Panc1 (cell line): Measurements from ENCODE around the gene POLG2. TPM values are rescaled to one million over a fixed set of nuclear protein-coding genes. Genes with fewer than 3 reads are reported as not detected.
"Not testable (repeated sequence)": the region's sequence is repeated elsewhere in the genome, so short reads cannot be mapped to it uniquely, and the experiment has no call there.

Experiments
- ATAC-seq: fragments of 200-7000 bp; cut with Tn5 transposase; 2 replicates; pipeline ENCODE4 v1.9.1; 2020; ENCODE audit warnings: mild to moderate bottlenecking, moderate library complexity
- BruUV-seq: library from RNA; stranded (reverse); fragments of 400-500 nt; replicated peaks from 2 replicates; lab custom pipeline; 2021; lab: Mats Ljungman, UMichigan
- CTCF ChIA-PET: fragments of 300-600 bp; sonication (Branson Sonifier 250); formaldehyde crosslinking; loops from one replicate; lab custom pipeline; 2022; ENCODE audit warnings: antibody characterized with exemption; lab: Charles Lee
- POLR2A ChIA-PET: fragments of 300-600 bp; sonication (Branson Sonifier 250); formaldehyde crosslinking; loops from one replicate; lab custom pipeline; 2022; ENCODE audit warnings: antibody characterized with exemption; lab: Charles Lee
- DNase-seq: peaks from one replicate; pipeline ENCODE4 v3.0.0-alpha.2; 2010; ENCODE audit warnings: low read depth, low spot score
- H3K27ac ChIP-seq: 2 replicates; pipeline ENCODE4 v1.5.1; 2011; ENCODE audit warnings: mild to moderate bottlenecking, low read length, inconsistent platforms
- H3K27me3 ChIP-seq: fragments of 200-500 bp; sonication (Bioruptor generic); 2 replicates; pipeline ENCODE4 v1.6.0; 2014; ENCODE audit warnings: low read length, inconsistent platforms; ENCODE audit not compliant: control insufficient read depth, insufficient read depth
- H3K36me3 ChIP-seq: fragments of 200-500 bp; sonication (Bioruptor generic); 2 replicates; pipeline ENCODE4 v1.5.1; 2014; ENCODE audit warnings: inconsistent platforms, mild to moderate bottlenecking, low read length, moderate library complexity; ENCODE audit not compliant: control insufficient read depth, insufficient read depth
- H3K4me1 ChIP-seq: 2 replicates; pipeline ENCODE4 v1.5.1; 2011; ENCODE audit warnings: inconsistent platforms, mild to moderate bottlenecking, low read length, moderate library complexity; ENCODE audit not compliant: control insufficient read depth, insufficient read depth
- H3K4me3 ChIP-seq, 2 experiments: 2 replicates each; pipeline ENCODE4 v1.5.1; 2011 to 2012; ENCODE audit warnings: low read depth in 2 of 2, low read length in 2 of 2, mild to moderate bottlenecking in 2 of 2, inconsistent platforms in 1 of 2, moderate library complexity in 1 of 2
- H3K9me3 ChIP-seq: fragments of 200-500 bp; sonication (Bioruptor generic); 2 replicates; pipeline ENCODE4 v1.5.1; 2014; ENCODE audit warnings: low read depth, mild to moderate bottlenecking, inconsistent platforms, low read length, moderate library complexity; ENCODE audit not compliant: control insufficient read depth, insufficient read depth
- POLR2AphosphoS5 ChIP-seq: IDR thresholded peaks from 2 replicates; pipeline ENCODE4 v1.6.1; 2012; ENCODE audit warnings: mild to moderate bottlenecking, low read depth, low read length, moderate library complexity
- REST ChIP-seq, 2 experiments: IDR thresholded peaks; 2 replicates each; pipeline ENCODE4 v1.6.1; 2011 to 2012; ENCODE audit warnings: low read depth in 2 of 2, control low read depth in 1 of 2, low read length in 1 of 2, mild to moderate bottlenecking in 1 of 2, moderate library complexity in 1 of 2; ENCODE audit not compliant: insufficient read depth in 1 of 2
- SIN3A ChIP-seq: IDR thresholded peaks from 2 replicates; pipeline ENCODE4 v1.6.1; 2012; ENCODE audit warnings: low read depth, mild to moderate bottlenecking, low read length, moderate library complexity, borderline replicate concordance; ENCODE audit not compliant: insufficient read depth
- TCF7L2 ChIP-seq: IDR thresholded peaks from 2 replicates; pipeline ENCODE4 v1.6.1; 2011; ENCODE audit warnings: mild to moderate bottlenecking, low read depth, low read length, inconsistent platforms
- in situ Hi-C: cut with HindIII; loops from 2 replicates; pipeline ENCODE4 v1.10.0; 2016; ENCODE audit warnings: low sequenced_read_pairs, low pct_unique_long_range_greater_than_20kb
- intact Hi-C: fragments of 100-400 bp; cut with micrococcal nuclease; formaldehyde crosslinking; loops from one replicate; pipeline ENCODE4 v1.10.0; 2022; ENCODE audit not compliant: unreplicated experiment
- total RNA-seq: library from RNA; stranded (reverse); gene quantifications from one replicate; pipeline ENCODE4 v1.2.1, GENCODE V29; 2021; ENCODE audit not compliant: unreplicated experiment
- TF ChIP-seq, protein P1 (sequence below): fragments of 450-650 bp; IDR thresholded peaks from 2 replicates; pipeline ENCODE4 v1.5.1; 2017; ENCODE audit warnings: mild to moderate bottlenecking

POLG2 gene
- total RNA-seq, 1 experiment from 2014 or later = 19.6 TPM

DNA sequence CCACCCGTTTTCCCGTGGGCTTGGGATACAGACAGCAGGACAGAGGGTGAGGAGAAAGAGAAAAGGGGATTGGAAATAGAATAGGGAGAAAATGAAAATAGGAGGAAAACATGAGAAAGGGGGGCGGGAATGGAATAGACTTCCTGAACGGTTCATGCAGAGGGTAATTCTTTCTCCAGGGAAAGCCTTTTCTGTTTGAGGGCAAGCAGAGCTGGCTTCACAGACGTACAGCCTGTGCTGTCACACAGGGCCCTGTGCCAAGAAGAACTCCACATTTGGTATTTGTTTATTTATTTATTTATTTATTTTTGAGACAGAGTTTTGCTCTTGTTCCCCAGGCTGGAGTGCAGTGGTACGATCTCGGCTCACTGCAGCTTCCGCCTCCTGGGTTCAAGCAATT is 35.9 kb downstream of the POLG2 start:
- H3K27me3 ChIP-seq = no peaks in the 10 kb centered on the region
- no peak overlapping the region for H3K4me3 ChIP-seq
- ChIA-PET CTCF (no interaction called here), POLR2A (no interaction called here)
- in situ Hi-C loops (no loop called here), intact Hi-C loops (no loop called here)
- no peaks in the 10 kb centered on the region for H3K36me3 ChIP-seq
- DNase-seq (no peak), ATAC-seq (no peak)
- H3K27ac ChIP-seq = no peak overlapping the region
- no peaks in the 10 kb centered on the region for H3K4me1 ChIP-seq
- H3K9me3 ChIP-seq = no peaks in the 10 kb centered on the region
- TF ChIP-seq, protein P1, sequence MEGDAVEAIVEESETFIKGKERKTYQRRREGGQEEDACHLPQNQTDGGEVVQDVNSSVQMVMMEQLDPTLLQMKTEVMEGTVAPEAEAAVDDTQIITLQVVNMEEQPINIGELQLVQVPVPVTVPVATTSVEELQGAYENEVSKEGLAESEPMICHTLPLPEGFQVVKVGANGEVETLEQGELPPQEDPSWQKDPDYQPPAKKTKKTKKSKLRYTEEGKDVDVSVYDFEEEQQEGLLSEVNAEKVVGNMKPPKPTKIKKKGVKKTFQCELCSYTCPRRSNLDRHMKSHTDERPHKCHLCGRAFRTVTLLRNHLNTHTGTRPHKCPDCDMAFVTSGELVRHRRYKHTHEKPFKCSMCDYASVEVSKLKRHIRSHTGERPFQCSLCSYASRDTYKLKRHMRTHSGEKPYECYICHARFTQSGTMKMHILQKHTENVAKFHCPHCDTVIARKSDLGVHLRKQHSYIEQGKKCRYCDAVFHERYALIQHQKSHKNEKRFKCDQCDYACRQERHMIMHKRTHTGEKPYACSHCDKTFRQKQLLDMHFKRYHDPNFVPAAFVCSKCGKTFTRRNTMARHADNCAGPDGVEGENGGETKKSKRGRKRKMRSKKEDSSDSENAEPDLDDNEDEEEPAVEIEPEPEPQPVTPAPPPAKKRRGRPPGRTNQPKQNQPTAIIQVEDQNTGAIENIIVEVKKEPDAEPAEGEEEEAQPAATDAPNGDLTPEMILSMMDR = no peak
- no peak for TF ChIP-seq REST (IDR thresholded peaks at IDR 0.05; ENCODE audit: insufficient read depth in 1 of 2, low read depth in 2 of 2, low read length in 1 of 2)
- no peak for TF ChIP-seq TCF7L2
- TF ChIP-seq POLR2AphosphoS5 = no peak
- no peak for TF ChIP-seq SIN3A
- no TSS peak for BruUV-seq

DNA sequence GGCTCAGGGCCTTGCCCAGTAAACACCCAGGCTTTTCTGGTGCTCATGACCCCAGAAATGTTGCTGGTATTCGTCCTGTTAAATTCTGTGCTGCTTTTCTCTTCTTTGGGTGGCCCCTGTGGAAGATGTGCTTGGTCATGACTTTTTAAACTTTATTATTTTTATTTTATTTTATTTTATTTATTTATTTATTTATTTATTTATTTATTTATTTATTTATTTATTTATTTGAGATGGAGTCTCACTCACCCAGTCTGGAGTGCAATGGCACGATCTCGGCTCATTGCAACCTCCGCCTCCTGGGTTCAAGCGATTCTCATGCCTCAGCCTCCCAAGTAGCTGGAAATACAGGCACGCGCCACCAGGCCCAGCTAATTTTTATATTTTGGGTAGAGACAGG is 37.0 kb downstream of the POLG2 start:
- CTCF ChIA-PET, in situ Hi-C loops: not testable (repeated sequence)

DNA sequence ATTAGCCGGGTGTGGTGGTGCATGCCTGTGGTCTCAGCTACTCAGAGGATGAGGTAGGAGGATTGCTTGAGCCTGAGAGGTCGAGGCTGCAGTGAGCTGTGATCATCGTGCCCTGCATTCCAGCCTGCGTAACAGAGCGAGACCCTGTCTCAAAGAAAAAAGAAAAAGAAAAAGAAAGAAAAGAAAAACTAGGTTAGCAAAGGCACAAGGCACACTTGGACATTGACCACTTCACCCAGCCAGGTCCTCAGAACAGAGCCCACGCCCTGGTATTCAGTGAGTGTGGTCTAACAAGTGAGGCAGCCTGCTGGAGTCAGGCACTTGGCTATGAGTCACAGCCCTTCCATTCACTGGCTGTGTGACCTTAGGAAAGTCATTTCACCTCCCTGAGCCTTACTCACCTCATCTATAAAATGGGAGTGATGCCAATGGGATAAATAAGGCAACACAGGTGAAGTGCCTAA is 37.5 kb downstream of the POLG2 start:
- Histone ChIP-seq H3K9me3 (no peaks in the 10 kb centered on the region), H3K27ac (no peak overlapping the region), H3K4me1 (no peaks in the 10 kb centered on the region), H3K27me3 (no peaks in the 10 kb centered on the region), H3K36me3 (no peaks in the 10 kb centered on the region), H3K4me3 (no peak overlapping the region)
- ATAC-seq (peak; percentile 84), DNase-seq (no peak)
- in situ Hi-C loops (no loop called here), intact Hi-C loops (no loop called here)
- ChIA-PET POLR2A (no interaction called here), CTCF (no interaction called here)
- TF ChIP-seq SIN3A = no peak
- no TSS peak for BruUV-seq

More for the DNA sequence above, 37.0 kb downstream of the POLG2 start:
- intact Hi-C loops, H3K36me3 ChIP-seq, BruUV-seq, H3K4me1 ChIP-seq, POLR2A ChIA-PET, H3K4me3 ChIP-seq, H3K27ac ChIP-seq, ATAC-seq, DNase-seq, H3K9me3 ChIP-seq, H3K27me3 ChIP-seq: not testable (repeated sequence)
